ENCODE data around the gene ROBO2.

Gene ROBO2

GRCh38 chr3:77467702-77468625, 428.1 kb downstream of the ROBO2 start:
- no peak for DNase-seq (ENCODE audit: low read depth in 1 of 2, low spot score in 1 of 2)
- no peak for TF ChIP-seq POLR2AphosphoS5 (IDR thresholded peaks at IDR 0.05; ENCODE audit: low read depth)
- no peak for TF ChIP-seq SPI1 (IDR thresholded peaks at IDR 0.05; ENCODE audit: borderline replicate concordance, low read depth)
- no peak for TF ChIP-seq REST (IDR thresholded peaks at IDR 0.05; ENCODE audit: insufficient replicate concordance, low read depth)
- no peak for TF ChIP-seq GABPA (IDR thresholded peaks at IDR 0.05; ENCODE audit: low read depth)
- TF ChIP-seq, protein P1, sequence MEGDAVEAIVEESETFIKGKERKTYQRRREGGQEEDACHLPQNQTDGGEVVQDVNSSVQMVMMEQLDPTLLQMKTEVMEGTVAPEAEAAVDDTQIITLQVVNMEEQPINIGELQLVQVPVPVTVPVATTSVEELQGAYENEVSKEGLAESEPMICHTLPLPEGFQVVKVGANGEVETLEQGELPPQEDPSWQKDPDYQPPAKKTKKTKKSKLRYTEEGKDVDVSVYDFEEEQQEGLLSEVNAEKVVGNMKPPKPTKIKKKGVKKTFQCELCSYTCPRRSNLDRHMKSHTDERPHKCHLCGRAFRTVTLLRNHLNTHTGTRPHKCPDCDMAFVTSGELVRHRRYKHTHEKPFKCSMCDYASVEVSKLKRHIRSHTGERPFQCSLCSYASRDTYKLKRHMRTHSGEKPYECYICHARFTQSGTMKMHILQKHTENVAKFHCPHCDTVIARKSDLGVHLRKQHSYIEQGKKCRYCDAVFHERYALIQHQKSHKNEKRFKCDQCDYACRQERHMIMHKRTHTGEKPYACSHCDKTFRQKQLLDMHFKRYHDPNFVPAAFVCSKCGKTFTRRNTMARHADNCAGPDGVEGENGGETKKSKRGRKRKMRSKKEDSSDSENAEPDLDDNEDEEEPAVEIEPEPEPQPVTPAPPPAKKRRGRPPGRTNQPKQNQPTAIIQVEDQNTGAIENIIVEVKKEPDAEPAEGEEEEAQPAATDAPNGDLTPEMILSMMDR (IDR thresholded peaks at IDR 0.05; ENCODE audit: insufficient read depth, low read length) = no peak
- Histone ChIP-seq H3K27me3 (ENCODE audit: insufficient read depth, poor library complexity, severe bottlenecking) (no peaks in the 10 kb centered on the region), H3K4me3 (replicated peaks; ENCODE audit: insufficient read depth, low read length) (no peak overlapping the region), H3K27ac (replicated peaks) (no peak overlapping the region)

DNA sequence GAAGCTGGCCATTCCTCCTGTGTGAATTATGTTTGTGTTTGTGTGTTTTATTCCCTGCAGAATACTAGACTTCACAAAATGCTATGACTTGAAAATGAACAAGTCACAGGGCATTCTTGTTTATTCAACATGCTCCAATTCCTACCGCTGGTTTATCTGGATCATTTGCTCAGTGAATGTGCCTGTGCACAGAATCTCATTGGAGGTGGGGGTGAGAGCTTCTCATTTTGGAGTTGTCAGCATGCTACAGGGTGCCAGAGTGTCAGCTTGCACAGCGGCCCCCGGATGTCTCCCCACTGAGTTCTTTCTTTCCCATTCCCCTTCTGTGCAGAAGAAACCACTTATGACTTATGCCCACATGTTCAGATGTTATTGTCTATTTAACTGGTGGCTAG, 428.7 kb downstream of the ROBO2 start:
- no peak for DNase-seq (ENCODE audit: low read depth in 1 of 2, low spot score in 1 of 2)

More for the DNA sequence above, 428.7 kb downstream of the ROBO2 start:
- Histone ChIP-seq H3K27ac (replicated peaks) (no peak overlapping the region), H3K4me3 (replicated peaks; ENCODE audit: insufficient read depth, low read length) (no peak overlapping the region), H3K27me3 (ENCODE audit: insufficient read depth, poor library complexity, severe bottlenecking) (no peaks in the 10 kb centered on the region)
- no peak for TF ChIP-seq GABPA (IDR thresholded peaks at IDR 0.05; ENCODE audit: low read depth)
- no peak for TF ChIP-seq POLR2AphosphoS5 (IDR thresholded peaks at IDR 0.05; ENCODE audit: low read depth)
- no peak for TF ChIP-seq REST (IDR thresholded peaks at IDR 0.05; ENCODE audit: insufficient replicate concordance, low read depth)
- TF ChIP-seq SPI1 (IDR thresholded peaks at IDR 0.05; ENCODE audit: borderline replicate concordance, low read depth) = no peak
- TF ChIP-seq, protein P1 (IDR thresholded peaks at IDR 0.05; ENCODE audit: insufficient read depth, low read length) = no peak
